WERI-Rb-1 (cell line): ENCODE results near the gene IQSEC1.

Experiments
- DNase-seq: peaks from one replicate; pipeline ENCODE4 v3.0.0-alpha.2; 2020
- H3K27ac ChIP-seq: fragments of 250-450 bp; sonication (Bioruptor Pico); 2 replicates; pipeline ENCODE4 v1.5.1; 2020; ENCODE audit warnings: mild to moderate bottlenecking, moderate library complexity
- H3K27me3 ChIP-seq: fragments of 250-450 bp; sonication (Bioruptor Pico); 2 replicates; pipeline ENCODE4 v1.5.1; 2021; ENCODE audit warnings: mild to moderate bottlenecking, low read depth, moderate library complexity; ENCODE audit not compliant: insufficient read depth, severe bottlenecking
- H3K36me3 ChIP-seq: fragments of 250-450 bp; sonication (Bioruptor Pico); 2 replicates; pipeline ENCODE4 v1.5.1; 2020; ENCODE audit warnings: mild to moderate bottlenecking, moderate library complexity
- H3K4me3 ChIP-seq: 2 replicates; pipeline ENCODE4 v1.5.1; 2011; ENCODE audit warnings: low read depth, mild to moderate bottlenecking, control low read depth, low read length
- H3K9me3 ChIP-seq: fragments of 250-450 bp; sonication (Bioruptor Pico); 2 replicates; pipeline ENCODE4 v1.5.1; 2021; ENCODE audit warnings: mild to moderate bottlenecking, moderate library complexity; ENCODE audit not compliant: severe bottlenecking
- TF ChIP-seq, protein P1 (sequence below): IDR thresholded peaks from 2 replicates; pipeline ENCODE4 v1.5.1; 2011; ENCODE audit warnings: low read depth, mild to moderate bottlenecking, control low read depth, inconsistent platforms, low read length

IQSEC1 gene

DNA sequence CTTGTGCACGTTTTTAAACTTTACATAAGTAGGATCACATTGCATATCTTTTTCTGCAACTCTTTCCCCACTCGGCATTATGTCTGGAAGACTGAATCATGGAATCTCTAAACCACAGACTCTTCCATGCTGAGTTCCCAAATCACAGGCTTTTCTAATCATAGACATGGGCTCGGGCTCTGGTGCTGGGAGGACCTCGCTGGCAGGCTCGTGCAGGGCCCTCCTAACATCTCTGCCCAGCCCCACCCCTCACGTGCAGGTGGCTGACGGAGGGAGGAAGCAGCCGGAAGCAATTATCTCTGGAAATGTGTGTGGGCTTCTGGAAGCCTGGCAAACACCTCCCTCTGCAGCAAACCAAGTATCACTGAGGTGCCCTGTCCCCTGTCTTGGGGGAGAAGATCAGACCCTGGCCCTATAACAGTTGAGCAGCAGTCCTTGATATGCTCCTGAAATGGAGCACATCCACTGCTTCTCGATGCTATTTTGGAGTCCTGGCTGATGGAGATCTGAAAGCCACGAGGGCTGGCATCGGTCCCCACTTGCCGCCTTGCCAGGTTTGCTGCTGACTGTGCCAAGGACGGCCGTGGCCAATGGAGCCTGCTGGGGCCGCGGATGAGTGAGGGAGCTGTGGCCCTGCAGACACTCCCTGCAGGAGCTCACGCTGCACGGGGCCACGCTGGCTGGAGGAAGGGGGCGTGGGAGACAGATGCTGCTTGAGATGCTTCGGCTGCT lies 4.4 kb upstream of the IQSEC1 start:
- DNase-seq, result no peak
- Histone ChIP-seq H3K36me3 (no peaks in the 10 kb centered on the region), H3K9me3 (no peaks in the 10 kb centered on the region), H3K27ac (no peak overlapping the region), H3K27me3 (no peaks in the 10 kb centered on the region), H3K4me3 (no peak overlapping the region)
- TF ChIP-seq, protein P1, sequence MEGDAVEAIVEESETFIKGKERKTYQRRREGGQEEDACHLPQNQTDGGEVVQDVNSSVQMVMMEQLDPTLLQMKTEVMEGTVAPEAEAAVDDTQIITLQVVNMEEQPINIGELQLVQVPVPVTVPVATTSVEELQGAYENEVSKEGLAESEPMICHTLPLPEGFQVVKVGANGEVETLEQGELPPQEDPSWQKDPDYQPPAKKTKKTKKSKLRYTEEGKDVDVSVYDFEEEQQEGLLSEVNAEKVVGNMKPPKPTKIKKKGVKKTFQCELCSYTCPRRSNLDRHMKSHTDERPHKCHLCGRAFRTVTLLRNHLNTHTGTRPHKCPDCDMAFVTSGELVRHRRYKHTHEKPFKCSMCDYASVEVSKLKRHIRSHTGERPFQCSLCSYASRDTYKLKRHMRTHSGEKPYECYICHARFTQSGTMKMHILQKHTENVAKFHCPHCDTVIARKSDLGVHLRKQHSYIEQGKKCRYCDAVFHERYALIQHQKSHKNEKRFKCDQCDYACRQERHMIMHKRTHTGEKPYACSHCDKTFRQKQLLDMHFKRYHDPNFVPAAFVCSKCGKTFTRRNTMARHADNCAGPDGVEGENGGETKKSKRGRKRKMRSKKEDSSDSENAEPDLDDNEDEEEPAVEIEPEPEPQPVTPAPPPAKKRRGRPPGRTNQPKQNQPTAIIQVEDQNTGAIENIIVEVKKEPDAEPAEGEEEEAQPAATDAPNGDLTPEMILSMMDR, result no peak

DNA sequence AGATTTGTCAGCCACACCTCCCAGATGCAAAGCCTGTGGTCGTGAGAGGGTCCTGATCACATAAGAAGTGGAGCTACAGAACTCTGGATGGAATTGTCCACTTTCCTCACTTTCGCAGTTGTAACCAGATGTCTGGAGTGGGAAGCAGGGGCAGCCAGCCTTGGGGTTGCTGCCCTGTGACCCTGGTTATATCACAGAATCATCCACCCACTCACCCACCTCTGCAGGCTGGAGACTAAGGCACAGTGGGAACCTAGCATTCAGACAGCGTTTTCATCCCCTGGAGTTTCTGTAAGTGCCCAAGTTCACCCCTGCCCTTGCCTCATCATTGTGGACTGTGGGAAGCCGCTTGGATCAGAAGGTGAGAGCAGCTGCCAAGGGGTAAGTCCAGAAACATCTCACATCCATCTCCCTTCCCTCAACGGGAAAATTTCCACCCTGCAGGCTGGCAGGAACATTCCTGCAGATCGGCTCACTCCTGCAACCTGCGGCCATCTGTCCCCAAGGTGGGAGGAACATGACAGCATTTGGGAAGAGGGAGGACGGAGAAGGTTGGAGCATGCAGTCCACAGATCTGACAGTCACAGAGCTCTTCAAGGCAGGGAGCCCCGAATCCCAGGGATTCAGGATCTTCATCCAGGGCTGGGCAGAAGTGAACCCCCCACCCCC lies 2.9 kb upstream of the IQSEC1 start:
- Histone ChIP-seq H3K4me3 (no peak overlapping the region), H3K27me3 (no peaks in the 10 kb centered on the region), H3K27ac (no peak overlapping the region), H3K36me3 (no peaks in the 10 kb centered on the region), H3K9me3 (no peaks in the 10 kb centered on the region)
- TF ChIP-seq, protein P1, result no peak
- DNase-seq, result no peak

DNA sequence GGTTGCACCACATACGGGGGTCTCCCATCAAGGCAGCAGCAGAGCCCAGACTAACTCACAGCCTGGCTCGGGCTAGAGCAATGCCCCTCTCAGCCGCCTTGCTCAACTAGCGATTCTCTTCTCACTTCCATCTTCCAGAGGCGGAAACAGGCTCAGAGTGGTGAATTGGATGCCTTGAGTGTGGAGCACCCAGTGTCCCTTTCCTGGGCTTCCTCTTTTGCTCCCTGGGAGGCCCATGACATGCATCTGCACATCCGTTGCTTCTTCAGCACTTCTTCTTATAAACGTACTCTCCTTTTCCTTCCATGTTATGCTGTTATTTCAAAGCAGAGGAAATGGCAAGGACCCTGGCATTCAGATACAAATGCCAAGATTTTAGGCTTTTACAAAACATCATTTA lies 2.1 kb upstream of the IQSEC1 start:
- TF ChIP-seq, protein P1, result no peak
- no peaks in the 10 kb centered on the region for H3K36me3 ChIP-seq
- no peak overlapping the region for H3K27ac ChIP-seq
- no peaks in the 10 kb centered on the region for H3K27me3 ChIP-seq
- no peaks in the 10 kb centered on the region for H3K9me3 ChIP-seq
- no peak overlapping the region for H3K4me3 ChIP-seq
- DNase-seq, result no peak

DNA sequence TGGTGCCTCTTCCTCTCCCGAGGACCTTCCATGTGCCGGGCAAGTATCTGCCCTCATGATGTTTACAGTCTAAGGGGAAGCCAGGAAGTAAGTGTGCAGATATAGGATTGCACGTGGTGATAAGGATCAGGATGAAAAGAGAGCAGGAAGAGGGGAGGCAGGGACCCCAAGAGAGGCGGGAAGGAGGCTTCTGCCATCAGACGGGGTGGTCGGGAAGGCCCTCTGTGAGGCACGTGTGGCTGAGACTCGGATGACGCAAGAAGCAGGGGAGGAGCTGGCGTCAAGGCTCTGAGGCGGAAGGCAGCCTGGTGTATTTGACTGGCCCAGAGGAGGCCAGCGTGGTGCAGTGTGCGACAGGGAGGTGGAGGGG lies 762 bp upstream of the IQSEC1 start:
- H3K27me3 ChIP-seq, result no peaks in the 10 kb centered on the region
- TF ChIP-seq, protein P1, result no peak

DNA sequence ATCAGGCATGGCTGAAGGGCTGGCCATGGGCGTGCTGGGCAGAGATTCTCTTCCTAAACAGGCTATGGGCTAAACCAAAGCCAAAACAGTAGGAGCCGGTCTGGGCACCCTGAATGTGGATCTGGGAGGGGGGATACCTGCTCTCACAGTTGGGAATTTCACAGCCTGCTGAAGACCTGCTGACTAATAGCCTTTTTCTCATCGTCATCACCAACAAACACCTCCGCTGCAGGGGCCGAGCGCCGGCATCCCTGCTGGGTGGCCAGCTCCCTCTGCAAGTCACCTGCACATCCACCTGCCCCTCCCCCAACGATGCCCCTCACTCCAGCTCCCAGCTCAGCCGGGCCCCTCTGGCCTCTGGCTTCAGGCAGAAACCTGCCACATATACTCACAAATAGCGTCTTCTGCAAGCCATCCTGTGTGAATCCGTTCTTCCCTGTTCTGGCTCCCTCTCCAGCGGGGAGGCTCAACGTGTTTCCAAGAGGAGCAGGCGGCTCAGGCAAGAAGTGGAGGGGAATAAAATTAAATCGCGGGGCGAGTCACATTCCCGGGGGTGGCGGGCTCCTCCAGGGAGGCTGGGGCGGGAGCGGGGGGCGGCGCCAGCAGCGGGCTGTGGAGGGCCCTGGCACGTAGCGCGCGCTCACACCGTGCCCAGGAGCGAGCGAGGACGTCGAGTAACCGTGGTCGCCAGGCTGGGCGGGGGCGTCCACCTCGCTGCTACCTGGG lies 466 bp downstream of the IQSEC1 start:
- no peak overlapping the region for H3K27ac ChIP-seq
- H3K27me3 ChIP-seq, result no peaks in the 10 kb centered on the region
- no peaks in the 10 kb centered on the region for H3K9me3 ChIP-seq
- no peaks in the 10 kb centered on the region for H3K36me3 ChIP-seq
- DNase-seq, result no peak
- no peak overlapping the region for H3K4me3 ChIP-seq
- TF ChIP-seq, protein P1, result no peak

More for the DNA sequence above, 762 bp upstream of the IQSEC1 start:
- no peak overlapping the region for H3K4me3 ChIP-seq
- no peaks in the 10 kb centered on the region for H3K9me3 ChIP-seq
- no peak overlapping the region for H3K27ac ChIP-seq
- H3K36me3 ChIP-seq, result no peaks in the 10 kb centered on the region
- no peak for DNase-seq
